Measurements from ENCODE around the gene SPI1.

DNA sequence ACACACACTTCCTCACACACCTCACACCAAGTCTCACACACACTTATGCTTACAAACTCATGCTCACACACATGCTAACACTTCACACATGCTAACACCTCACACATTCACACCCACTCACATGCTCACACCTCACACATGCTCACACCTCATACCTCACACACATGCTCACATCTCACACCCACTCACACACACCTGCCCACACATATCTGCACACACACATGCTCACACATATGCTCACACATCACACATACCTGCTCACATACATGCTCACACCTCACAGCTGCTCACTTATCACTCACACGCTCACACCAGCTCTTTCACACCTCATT, 21.4 kb downstream of the SPI1 start:
- TF ChIP-seq EZH2 (IDR thresholded peaks at IDR 0.05; ENCODE audit: low read length) = no peak
- TF ChIP-seq, protein P1, sequence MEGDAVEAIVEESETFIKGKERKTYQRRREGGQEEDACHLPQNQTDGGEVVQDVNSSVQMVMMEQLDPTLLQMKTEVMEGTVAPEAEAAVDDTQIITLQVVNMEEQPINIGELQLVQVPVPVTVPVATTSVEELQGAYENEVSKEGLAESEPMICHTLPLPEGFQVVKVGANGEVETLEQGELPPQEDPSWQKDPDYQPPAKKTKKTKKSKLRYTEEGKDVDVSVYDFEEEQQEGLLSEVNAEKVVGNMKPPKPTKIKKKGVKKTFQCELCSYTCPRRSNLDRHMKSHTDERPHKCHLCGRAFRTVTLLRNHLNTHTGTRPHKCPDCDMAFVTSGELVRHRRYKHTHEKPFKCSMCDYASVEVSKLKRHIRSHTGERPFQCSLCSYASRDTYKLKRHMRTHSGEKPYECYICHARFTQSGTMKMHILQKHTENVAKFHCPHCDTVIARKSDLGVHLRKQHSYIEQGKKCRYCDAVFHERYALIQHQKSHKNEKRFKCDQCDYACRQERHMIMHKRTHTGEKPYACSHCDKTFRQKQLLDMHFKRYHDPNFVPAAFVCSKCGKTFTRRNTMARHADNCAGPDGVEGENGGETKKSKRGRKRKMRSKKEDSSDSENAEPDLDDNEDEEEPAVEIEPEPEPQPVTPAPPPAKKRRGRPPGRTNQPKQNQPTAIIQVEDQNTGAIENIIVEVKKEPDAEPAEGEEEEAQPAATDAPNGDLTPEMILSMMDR (optimal IDR thresholded peaks at IDR 0.05 in 1 of 3, IDR thresholded peaks at IDR 0.05 in 1 of 3, conservative IDR thresholded peaks at IDR 0.05 in 1 of 3; ENCODE audit: extremely low read depth in 1 of 3, insufficient read depth in 2 of 3, low read length in 3 of 3) = no peak

Data from keratinocyte (primary cell).